ENCODE data around the gene WARS2.
"Not testable (repeated sequence)": the region's sequence is repeated elsewhere in the genome, so short reads cannot be mapped to it uniquely, and the experiment has no call there.

WARS2 gene

DNA sequence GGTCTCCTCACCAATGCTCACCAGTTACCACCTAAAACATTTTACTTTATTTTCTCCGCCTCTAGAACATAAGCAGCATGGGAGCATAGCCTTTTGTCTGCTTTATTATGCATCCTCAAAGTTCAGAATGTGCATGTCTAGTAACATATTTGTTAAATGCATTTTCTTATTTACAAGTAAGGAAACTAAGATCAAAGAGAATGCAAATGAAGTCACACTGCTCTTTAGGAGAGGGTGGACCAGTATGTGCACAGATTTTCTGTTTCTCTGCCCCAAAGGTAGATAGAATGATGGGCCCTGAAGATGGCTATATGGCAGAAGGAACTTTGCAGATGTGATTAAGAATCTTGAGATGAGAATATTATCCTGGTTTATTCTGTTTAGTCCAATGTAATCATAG, 9.7 kb upstream of the WARS2 start:
- Mint-ChIP-seq H3K9me3 (no peaks in the 10 kb centered on the region), H3K4me1 (peaks cover 31% of the 10 kb centered on the region), H3K27me3 (no peaks in the 10 kb centered on the region), H3K4me3 (no peak overlapping the region), H3K36me3 (peaks cover 31% of the 10 kb centered on the region), H3K27ac (no peak overlapping the region)

DNA sequence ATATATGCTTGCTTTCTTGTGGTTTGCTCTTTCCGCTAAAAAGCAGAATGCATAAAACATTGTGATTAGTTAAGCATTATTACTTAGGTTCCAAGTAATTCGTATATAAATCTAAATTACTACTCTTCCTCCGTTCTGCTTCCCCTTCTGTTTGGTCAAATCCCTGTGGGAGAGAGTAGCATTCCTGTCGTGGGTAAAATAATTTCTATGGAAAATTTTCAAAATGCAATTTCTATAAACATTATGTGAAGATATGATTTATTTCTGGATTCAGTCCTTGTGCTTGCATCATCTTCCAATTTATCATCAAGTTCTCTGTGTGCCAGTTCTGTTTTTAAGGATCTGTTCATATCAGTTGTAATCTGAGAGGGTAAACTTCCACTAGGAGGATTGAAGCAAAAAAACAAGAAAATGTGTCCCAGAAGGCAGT, 7.2 kb upstream of the WARS2 start:
- no peak overlapping the region for H3K27ac Mint-ChIP-seq
- no peak overlapping the region for H3K4me3 Mint-ChIP-seq
- H3K36me3 Mint-ChIP-seq = peaks cover 25% of the 10 kb centered on the region
- H3K9me3 Mint-ChIP-seq = no peaks in the 10 kb centered on the region
- H3K27me3 Mint-ChIP-seq = no peaks in the 10 kb centered on the region
- H3K4me1 Mint-ChIP-seq = peaks cover 35% of the 10 kb centered on the region

DNA sequence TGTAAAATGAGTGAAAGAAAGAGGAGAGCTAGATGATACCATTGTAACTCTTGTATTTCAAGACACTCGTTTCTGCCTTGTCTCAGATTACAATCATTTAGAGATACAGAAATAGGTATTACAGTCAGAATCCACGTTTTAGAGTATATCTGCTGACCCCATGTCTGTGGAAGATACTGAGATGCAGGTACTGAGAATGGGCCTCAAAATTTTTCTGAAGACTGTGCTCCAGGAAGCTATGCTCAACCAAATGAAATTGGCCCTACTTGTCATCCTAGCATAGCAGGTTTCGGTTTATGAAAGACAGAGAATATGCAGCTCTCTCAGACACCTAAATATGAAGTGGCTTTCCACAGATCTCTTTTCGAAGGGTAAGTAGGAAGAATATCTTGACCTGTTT, 6.0 kb upstream of the WARS2 start:
- Mint-ChIP-seq H3K4me3 (no peak overlapping the region), H3K36me3 (peaks cover 24% of the 10 kb centered on the region), H3K27me3 (no peaks in the 10 kb centered on the region), H3K4me1 (peaks cover 47% of the 10 kb centered on the region), H3K9me3 (no peaks in the 10 kb centered on the region), H3K27ac (no peak overlapping the region)

DNA sequence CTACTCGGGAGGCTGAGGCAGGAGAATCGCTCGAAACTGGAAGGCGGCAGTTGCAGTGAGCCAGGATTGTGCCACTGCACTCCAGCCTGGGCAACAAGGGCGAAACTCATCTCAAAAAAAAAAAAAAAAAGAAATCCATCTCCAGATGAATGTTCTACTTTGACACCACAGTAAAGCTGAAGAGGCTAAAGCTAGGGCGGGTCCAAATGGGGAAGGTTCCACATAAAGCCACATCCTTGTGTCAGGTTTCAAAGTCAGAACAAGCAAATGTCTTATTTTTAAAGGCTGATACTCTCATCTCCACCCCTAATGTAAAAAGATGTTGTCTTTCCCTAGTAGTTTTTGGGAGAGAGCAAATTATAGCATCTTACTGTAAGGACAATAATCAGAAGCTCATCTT, 4.4 kb upstream of the WARS2 start:
- no peaks in the 10 kb centered on the region for H3K9me3 Mint-ChIP-seq
- H3K27me3 Mint-ChIP-seq = no peaks in the 10 kb centered on the region
- peaks cover 52% of the 10 kb centered on the region for H3K4me1 Mint-ChIP-seq
- H3K27ac Mint-ChIP-seq = no peak overlapping the region
- no peak overlapping the region for H3K4me3 Mint-ChIP-seq
- H3K36me3 Mint-ChIP-seq = peaks cover 15% of the 10 kb centered on the region

DNA sequence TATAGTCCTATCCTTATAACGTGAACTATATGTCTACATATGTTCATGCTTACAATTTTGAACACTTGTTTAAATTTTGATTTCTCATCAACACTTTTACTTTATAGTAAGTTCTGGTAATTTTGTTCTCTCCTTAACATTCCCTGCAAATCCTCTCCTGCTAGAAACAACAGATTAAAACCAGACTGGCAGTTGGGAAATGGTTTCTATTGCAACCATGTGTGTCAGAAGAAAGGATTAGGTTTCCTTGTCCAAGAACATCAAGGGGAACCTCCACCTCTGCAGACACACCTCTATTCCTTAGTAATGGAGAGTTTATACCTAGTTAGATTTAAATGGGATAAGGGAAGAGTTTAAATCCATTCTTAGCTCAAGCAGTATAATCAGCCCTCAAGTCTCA, 3.3 kb upstream of the WARS2 start:
- Mint-ChIP-seq H3K36me3 (peaks cover 14% of the 10 kb centered on the region), H3K27ac (no peak overlapping the region), H3K27me3 (no peaks in the 10 kb centered on the region)

DNA sequence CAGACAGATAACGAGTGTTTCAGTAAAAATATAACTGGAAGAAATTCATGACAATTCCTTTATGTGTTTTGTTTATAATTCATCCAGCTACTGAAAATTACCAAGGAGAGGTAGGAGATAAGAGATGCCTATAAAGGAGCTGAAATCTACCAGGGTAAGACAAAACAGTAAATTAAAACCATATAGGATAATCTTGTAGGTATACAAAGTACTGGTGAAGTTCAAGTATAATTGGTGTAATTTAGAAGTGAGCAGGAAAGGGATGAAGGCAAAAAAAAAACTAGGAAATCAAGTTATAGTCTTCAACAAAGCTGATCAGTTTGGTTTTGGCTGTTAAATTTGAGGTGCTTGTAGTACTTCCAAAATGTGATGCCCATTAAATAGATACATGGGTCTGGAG, 1.2 kb upstream of the WARS2 start:
- peaks cover 11% of the 10 kb centered on the region for H3K36me3 Mint-ChIP-seq
- H3K4me3 Mint-ChIP-seq = no peak overlapping the region
- peaks cover 43% of the 10 kb centered on the region for H3K4me1 Mint-ChIP-seq
- peak overlapping the region; percentile 70 for H3K27ac Mint-ChIP-seq
- H3K27me3 Mint-ChIP-seq = no peaks in the 10 kb centered on the region
- H3K9me3 Mint-ChIP-seq = no peaks in the 10 kb centered on the region

More for the DNA sequence above, 3.3 kb upstream of the WARS2 start:
- Mint-ChIP-seq H3K4me1 (peaks cover 52% of the 10 kb centered on the region), H3K4me3 (no peak overlapping the region), H3K9me3 (no peaks in the 10 kb centered on the region)

DNA sequence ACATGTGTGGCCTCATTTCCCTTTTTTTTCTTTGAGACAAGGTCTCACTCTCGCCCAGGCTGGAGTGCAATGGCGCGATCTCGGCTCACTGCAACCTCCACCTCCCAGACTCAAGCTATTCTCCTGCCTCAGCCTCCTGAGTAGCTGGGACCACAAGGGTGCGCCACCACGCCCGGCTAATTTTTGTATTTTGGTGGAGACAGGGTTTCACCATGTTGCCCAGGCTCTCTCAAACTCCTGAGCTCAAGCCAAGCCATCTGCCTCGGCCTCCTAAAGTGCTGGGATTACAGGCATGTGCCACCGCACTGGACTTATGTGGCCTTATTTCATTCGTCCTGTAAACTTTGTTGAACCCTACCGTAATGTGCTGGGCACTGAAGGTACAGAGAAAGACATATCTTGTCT, 569 bp upstream of the WARS2 start:
- peaks cover 9% of the 10 kb centered on the region for H3K36me3 Mint-ChIP-seq
- H3K4me1 Mint-ChIP-seq = peaks cover 37% of the 10 kb centered on the region
- no peaks in the 10 kb centered on the region for H3K27me3 Mint-ChIP-seq
- no peak overlapping the region for H3K27ac Mint-ChIP-seq
- H3K9me3 Mint-ChIP-seq = no peaks in the 10 kb centered on the region
- no peak overlapping the region for H3K4me3 Mint-ChIP-seq

DNA sequence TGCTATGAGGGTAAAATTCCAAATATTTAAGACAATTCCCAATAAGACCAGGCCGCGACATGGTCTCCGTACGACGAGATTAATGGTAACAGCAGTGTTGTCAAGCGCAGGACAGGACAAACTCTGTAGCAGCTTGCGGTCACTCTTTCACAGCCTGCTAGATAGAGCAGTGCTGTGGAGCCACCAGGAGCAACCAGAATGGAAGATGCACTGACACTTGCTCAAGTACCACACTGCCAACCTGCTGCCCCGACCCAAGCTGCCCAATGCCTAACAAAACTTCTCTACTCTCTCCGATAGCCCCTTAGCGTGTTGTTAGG, 636 bp downstream of the WARS2 start:
- no peak overlapping the region for H3K27ac Mint-ChIP-seq
- H3K27me3 Mint-ChIP-seq = no peaks in the 10 kb centered on the region
- peaks cover 33% of the 10 kb centered on the region for H3K4me1 Mint-ChIP-seq
- H3K4me3 Mint-ChIP-seq = no peak overlapping the region
- peaks cover 6% of the 10 kb centered on the region for H3K36me3 Mint-ChIP-seq
- H3K9me3 Mint-ChIP-seq = no peaks in the 10 kb centered on the region

DNA sequence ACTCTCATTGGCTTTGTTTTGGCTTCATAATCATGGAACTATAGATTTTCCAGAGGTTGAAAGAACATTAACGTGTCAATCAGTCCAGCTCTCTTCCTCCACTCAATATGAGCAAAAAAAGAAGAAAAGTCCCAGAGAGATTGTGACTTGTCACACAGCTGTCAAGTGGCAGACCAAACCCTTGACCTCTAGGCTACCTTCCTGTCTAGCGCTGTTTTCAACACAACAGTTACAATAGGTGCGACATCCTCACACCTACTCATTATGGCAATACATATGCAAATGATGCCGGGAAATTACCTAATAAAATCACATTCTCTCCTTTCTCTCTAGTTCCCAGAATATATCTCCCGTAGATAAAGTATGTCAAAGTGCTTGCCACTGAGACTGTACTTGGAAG, 1.1 kb downstream of the WARS2 start:
- H3K9me3 Mint-ChIP-seq = no peaks in the 10 kb centered on the region
- no peak overlapping the region for H3K27ac Mint-ChIP-seq
- H3K4me3 Mint-ChIP-seq = no peak overlapping the region
- peaks cover 8% of the 10 kb centered on the region for H3K36me3 Mint-ChIP-seq
- H3K27me3 Mint-ChIP-seq = no peaks in the 10 kb centered on the region
- H3K4me1 Mint-ChIP-seq = peaks cover 36% of the 10 kb centered on the region

DNA sequence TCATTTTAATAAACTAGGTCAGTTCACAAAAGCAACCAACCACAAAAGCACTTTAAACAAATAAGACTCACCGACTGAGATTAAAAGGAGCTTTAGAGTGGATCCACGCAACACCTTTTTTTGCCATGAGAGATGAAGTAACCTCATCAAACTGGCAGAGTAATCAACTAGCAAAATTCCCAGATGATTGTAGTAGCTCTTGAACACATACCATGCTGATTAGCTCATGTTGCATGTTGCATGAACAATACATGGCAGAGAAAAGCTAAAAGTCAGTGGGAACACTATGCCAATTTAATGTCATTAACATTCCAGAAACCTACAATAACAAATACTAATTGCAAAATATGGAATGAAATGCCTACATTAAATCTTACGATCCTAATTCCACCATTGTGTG, 4.1 kb downstream of the WARS2 start:
- H3K4me1 Mint-ChIP-seq = peaks cover 12% of the 10 kb centered on the region
- H3K27me3 Mint-ChIP-seq = no peaks in the 10 kb centered on the region
- H3K4me3 Mint-ChIP-seq = no peak overlapping the region
- H3K9me3 Mint-ChIP-seq = no peaks in the 10 kb centered on the region
- peaks cover 11% of the 10 kb centered on the region for H3K36me3 Mint-ChIP-seq
- H3K27ac Mint-ChIP-seq = no peak overlapping the region

DNA sequence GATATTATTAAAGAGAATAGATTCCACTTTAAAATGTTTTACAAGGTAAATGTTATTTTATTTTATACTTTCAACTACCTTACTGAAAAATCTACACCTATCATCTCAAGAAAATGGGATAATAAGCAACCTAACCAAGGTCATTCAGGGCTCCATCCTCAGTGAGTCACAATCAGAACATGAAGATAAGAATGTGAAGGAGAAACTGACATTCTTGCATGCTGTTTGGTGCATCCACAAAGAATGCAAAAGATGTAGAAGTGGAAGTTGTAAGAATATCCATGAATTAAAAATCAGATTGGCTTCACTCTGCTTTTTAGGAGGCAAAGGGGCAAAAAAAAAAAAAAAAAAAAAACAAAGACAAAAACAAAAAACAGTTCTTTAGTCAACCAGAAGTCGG, 6.5 kb downstream of the WARS2 start:
- H3K4me1 Mint-ChIP-seq = peaks cover 8% of the 10 kb centered on the region
- no peak overlapping the region for H3K4me3 Mint-ChIP-seq
- H3K27ac Mint-ChIP-seq = no peak overlapping the region
- no peaks in the 10 kb centered on the region for H3K27me3 Mint-ChIP-seq
- H3K36me3 Mint-ChIP-seq = peaks cover 18% of the 10 kb centered on the region
- H3K9me3 Mint-ChIP-seq = no peaks in the 10 kb centered on the region

DNA sequence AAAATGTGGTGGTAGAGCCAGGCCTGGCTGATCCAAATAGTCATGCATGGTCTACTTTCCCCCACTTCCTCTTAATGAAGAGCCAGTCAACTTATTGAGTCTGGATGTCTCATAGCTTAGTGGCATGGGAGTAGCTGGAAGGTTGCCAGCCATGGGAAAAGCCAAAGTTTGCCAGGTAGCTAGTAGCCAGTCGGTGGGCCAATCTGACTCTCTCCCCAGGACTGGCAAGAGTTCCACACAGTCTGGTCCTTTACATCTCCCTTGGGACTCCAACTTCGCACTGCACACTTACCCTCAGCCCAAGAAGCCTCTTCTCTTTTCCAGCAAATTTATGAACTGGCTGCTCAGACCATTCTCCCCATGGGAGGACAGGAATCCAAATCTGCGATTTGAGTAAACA, 8.3 kb downstream of the WARS2 start:
- Mint-ChIP-seq H3K36me3 (peaks cover 23% of the 10 kb centered on the region), H3K4me3 (no peak overlapping the region), H3K27ac (no peak overlapping the region), H3K4me1 (peaks cover 8% of the 10 kb centered on the region), H3K27me3 (no peaks in the 10 kb centered on the region), H3K9me3 (no peaks in the 10 kb centered on the region)

DNA sequence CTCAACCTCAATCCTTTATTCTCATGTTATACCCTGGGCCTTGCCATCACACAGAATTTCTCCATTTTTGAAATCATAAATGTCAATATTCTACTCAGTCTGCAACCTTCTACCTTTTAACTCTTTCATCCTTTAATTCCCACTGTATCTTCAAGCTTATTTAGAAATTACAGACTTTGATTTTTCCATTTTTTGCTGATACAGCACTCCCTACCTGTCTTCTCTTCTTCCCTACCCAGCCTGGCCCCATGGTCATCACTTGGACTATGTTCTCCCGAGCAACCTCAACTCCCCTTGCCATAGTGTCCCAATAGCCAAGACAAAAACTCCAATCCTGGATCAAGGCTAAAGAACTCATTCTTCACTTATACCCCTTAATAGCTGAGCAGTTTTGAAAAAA, 14.6 kb downstream of the WARS2 start:
- no peak overlapping the region for H3K4me3 Mint-ChIP-seq

DNA sequence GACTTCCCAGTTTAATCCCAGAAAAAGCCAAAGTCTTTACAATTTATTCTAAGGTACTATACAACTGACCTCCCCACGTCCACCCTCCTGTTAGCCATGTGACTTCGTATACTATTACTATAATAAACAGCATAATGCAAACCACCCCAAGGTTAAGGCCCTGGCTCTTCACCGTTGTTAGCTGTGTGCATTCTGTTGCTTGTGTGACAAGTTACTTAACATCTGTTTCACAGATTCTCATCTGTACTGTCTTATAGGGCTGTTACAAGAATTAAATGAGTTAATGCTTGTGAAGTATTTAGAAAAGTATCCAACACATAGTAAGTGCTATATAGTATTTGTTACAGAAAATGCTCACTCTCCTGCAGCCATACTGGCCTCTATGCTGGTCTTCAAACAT, 15.7 kb downstream of the WARS2 start:
- Mint-ChIP-seq H3K4me3 (no peak overlapping the region), H3K27me3 (no peaks in the 10 kb centered on the region), H3K4me1 (peaks cover 6% of the 10 kb centered on the region), H3K9me3 (peaks cover 11% of the 10 kb centered on the region), H3K27ac (no peak overlapping the region), H3K36me3 (peaks cover 41% of the 10 kb centered on the region)

More for the DNA sequence above, 14.6 kb downstream of the WARS2 start:
- Mint-ChIP-seq H3K4me1 (no peaks in the 10 kb centered on the region), H3K9me3 (peaks cover 5% of the 10 kb centered on the region), H3K27ac (no peak overlapping the region), H3K36me3 (peaks cover 36% of the 10 kb centered on the region), H3K27me3 (no peaks in the 10 kb centered on the region)

DNA sequence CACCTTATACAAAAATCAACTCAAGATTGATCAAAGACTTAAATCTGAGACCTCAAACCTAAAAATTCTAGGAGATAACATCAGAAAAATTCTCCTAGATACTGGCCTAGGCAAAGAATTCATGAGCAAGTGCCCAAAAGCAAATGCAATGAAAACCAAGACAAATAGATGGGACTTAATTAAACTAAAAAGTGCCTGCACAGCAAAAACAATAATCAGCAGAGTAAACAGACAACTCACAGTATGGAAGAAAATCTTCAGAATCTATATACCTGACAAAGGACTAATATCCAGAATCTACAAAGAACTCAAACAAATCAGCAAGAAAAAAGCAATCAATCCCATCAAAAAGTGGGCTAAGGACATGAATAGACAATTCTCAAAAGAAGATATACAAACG, 18.6 kb downstream of the WARS2 start:
- H3K4me3 Mint-ChIP-seq, H3K4me1 Mint-ChIP-seq, H3K27me3 Mint-ChIP-seq, H3K27ac Mint-ChIP-seq: not testable (repeated sequence)
- Mint-ChIP-seq H3K9me3 (peaks cover 14% of the 10 kb centered on the region), H3K36me3 (peaks cover 49% of the 10 kb centered on the region)

DNA sequence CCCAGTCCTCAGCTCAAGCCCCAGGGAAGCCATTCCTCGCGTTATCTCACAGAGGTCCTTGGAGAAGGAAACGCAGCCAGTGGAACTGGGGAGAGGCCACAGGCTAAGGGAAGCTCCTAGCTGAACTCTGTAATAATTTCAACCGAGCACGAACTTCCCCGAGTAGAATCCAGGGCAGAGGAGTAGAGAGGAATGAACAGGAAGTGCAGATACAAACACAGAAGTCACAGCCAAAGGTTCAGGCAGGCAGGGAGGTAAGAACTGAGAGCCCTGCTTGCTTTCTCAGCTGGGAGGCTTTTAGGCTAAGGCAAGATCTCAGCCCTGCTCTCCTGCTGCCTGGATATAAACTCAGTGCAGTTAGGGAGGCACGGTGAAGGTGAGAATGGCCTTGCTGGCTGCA, 23.7 kb downstream of the WARS2 start:
- H3K4me1 Mint-ChIP-seq = peaks cover 18% of the 10 kb centered on the region
- H3K27ac Mint-ChIP-seq = no peak overlapping the region
- no peak overlapping the region for H3K4me3 Mint-ChIP-seq
- peaks cover 22% of the 10 kb centered on the region for H3K9me3 Mint-ChIP-seq
- peaks cover 50% of the 10 kb centered on the region for H3K36me3 Mint-ChIP-seq
- H3K27me3 Mint-ChIP-seq = no peaks in the 10 kb centered on the region

DNA sequence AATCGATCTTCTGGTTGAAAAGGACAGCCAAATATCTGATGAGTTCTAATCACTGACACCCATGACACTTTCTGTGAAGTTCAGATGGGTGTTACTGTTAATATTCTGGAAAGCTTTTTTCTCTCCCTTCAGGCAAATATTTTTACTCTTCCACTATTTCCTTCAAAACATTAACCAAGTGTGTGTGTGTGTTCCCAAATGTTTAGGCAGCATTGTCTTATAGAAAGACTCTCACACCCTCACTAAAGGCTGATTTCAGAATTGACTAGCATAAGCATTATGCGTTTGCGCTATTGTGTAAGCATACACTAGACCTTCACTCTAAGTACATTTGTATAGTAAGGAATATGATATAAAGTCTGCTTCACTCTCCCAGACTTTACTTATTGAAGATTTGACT, 24.7 kb downstream of the WARS2 start:
- Mint-ChIP-seq H3K36me3 (peaks cover 46% of the 10 kb centered on the region), H3K27me3 (no peaks in the 10 kb centered on the region), H3K4me1 (peaks cover 18% of the 10 kb centered on the region), H3K27ac (no peak overlapping the region), H3K4me3 (no peak overlapping the region), H3K9me3 (peaks cover 27% of the 10 kb centered on the region)

DNA sequence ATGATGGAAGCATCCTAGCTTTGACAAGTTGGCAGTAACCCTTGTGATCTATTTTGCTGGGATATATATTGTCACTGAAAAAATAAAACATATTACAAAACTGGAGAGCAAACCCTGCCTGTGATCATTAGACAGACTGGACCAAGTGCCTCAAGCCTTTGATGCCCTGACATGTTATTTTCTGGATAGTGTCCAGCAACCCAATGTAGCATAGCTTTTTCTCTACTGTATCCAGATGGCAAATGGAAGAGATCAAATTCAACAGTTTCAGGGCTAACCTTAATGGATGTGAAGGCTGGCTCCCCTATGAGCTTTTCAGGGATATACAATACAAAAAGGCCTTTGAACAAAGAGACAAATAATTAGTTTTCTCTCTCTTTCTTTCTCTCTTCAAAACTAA, 25.1 kb downstream of the WARS2 start:
- H3K27ac Mint-ChIP-seq = no peak overlapping the region
- peaks cover 17% of the 10 kb centered on the region for H3K4me1 Mint-ChIP-seq
- H3K4me3 Mint-ChIP-seq = no peak overlapping the region
- H3K9me3 Mint-ChIP-seq = peaks cover 30% of the 10 kb centered on the region
- peaks cover 47% of the 10 kb centered on the region for H3K36me3 Mint-ChIP-seq
- H3K27me3 Mint-ChIP-seq = no peaks in the 10 kb centered on the region

Data from activated naive CD4-positive, alpha-beta T cell treated with anti-CD3 and anti-CD28 coated beads, Interleukin-2, amount 50 U/mL, for 24 hours (primary cell).